ENCODE results near the gene KCNJ1. TPM values are rescaled to one million over a fixed set of nuclear protein-coding genes. Genes with fewer than 3 reads are reported as not detected.

KCNJ1 gene
- total and polyA plus RNA-seq, 2 donors (not counting 3 experiments of a cell fraction or from before 2014, with no cell fraction given) = not detected

DNA sequence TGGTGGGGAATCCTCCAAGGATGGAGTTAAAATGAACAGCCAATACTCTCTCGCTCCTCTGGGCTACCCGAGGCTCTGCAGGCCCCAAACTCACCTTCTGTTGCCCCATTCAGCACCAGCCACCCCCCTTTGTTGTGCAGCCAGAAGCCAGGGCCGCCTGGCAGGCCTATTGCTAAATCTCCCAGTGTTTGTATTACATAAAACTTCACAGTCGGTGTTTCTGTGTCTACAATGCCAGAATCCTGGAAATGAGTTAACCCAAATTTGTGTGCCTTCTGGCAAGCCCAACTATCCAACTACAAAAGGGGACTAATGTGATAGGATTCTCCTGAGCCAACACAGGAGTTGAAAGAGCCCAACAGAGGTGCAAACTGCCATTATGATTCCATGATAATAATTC is 33.4 kb upstream of the KCNJ1 start:
- Histone ChIP-seq H3K9ac (replicated peaks; ENCODE audit: extremely low read depth, insufficient read depth, low read length) (no peak overlapping the region), H3K4me3 (replicated peaks in 1 of 3; ENCODE audit: insufficient read depth in 1 of 3, low read depth in 1 of 3, low read length in 3 of 3) (no peak overlapping the region), H3K4me1 (ENCODE audit: control insufficient read depth, extremely low read depth, insufficient read depth, low read length) (no peaks in the 10 kb centered on the region), H3K36me3 (ENCODE audit: control insufficient read depth in 2 of 2, extremely low read depth in 1 of 2, insufficient read depth in 2 of 2, low read length in 2 of 2) (no peaks in the 10 kb centered on the region), H4K20me1 (replicated peaks; ENCODE audit: control insufficient read depth, extremely low read depth, insufficient read depth, low read length) (no peaks in the 10 kb centered on the region), H3K9me1 (replicated peaks; ENCODE audit: control insufficient read depth, extremely low read depth, insufficient read depth, low read length) (no peaks in the 10 kb centered on the region), H3K79me2 (ENCODE audit: control insufficient read depth, insufficient read depth, low read length) (no peaks in the 10 kb centered on the region), H3K9me3 (replicated peaks; ENCODE audit: control insufficient read depth, insufficient read depth, low read length) (no peaks in the 10 kb centered on the region), H3K27me3 (ENCODE audit: control insufficient read depth in 2 of 2, insufficient read depth in 2 of 2, low read length in 2 of 2) (peaks cover 23 to 24% of the 10 kb centered on the region in 2 experiments), H3K27ac (ENCODE audit: insufficient read depth, low read depth, low read length) (no peak overlapping the region), H3K4me2 (ENCODE audit: insufficient read depth, low read length) (no peak overlapping the region), H2AFZ (ENCODE audit: low read depth, low read length) (no peak overlapping the region)
- FAIRE-seq (no peak), DNase-seq (ENCODE audit: low read depth, low spot score) (no peak)
- POLR2A ChIA-PET = no interaction called here
- TF ChIP-seq FOS (IDR thresholded peaks at IDR 0.05; ENCODE audit: borderline replicate concordance, insufficient read depth, low read length) (no peak), MYC (IDR thresholded peaks at IDR 0.05; ENCODE audit: low read depth, low read length) (no peak), POLR2AphosphoS5 (IDR thresholded peaks at IDR 0.05; ENCODE audit: insufficient read depth, low read depth, low read length) (no peak), EZH2 (IDR thresholded peaks at IDR 0.05; ENCODE audit: borderline replicate concordance, low read depth, low read length, severe bottlenecking) (no peak), GATA2 (IDR thresholded peaks at IDR 0.05; ENCODE audit: insufficient read depth, insufficient read length, low read depth, low read length) (no peak), JUN (IDR thresholded peaks at IDR 0.05; ENCODE audit: borderline replicate concordance, insufficient read depth, insufficient read length, low read depth) (no peak), POLR2A (IDR thresholded peaks at IDR 0.05; ENCODE audit: low read depth, low read length) (no peak)
- TF ChIP-seq, protein P1, sequence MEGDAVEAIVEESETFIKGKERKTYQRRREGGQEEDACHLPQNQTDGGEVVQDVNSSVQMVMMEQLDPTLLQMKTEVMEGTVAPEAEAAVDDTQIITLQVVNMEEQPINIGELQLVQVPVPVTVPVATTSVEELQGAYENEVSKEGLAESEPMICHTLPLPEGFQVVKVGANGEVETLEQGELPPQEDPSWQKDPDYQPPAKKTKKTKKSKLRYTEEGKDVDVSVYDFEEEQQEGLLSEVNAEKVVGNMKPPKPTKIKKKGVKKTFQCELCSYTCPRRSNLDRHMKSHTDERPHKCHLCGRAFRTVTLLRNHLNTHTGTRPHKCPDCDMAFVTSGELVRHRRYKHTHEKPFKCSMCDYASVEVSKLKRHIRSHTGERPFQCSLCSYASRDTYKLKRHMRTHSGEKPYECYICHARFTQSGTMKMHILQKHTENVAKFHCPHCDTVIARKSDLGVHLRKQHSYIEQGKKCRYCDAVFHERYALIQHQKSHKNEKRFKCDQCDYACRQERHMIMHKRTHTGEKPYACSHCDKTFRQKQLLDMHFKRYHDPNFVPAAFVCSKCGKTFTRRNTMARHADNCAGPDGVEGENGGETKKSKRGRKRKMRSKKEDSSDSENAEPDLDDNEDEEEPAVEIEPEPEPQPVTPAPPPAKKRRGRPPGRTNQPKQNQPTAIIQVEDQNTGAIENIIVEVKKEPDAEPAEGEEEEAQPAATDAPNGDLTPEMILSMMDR (IDR thresholded peaks at IDR 0.05; ENCODE audit: extremely low read depth in 1 of 2, insufficient read depth in 1 of 2, low read depth in 1 of 2, low read length in 2 of 2) = no peak
- TF ChIP-seq, protein P2, sequence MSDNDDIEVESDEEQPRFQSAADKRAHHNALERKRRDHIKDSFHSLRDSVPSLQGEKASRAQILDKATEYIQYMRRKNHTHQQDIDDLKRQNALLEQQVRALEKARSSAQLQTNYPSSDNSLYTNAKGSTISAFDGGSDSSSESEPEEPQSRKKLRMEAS (IDR thresholded peaks at IDR 0.05; ENCODE audit: insufficient read depth, insufficient read length) = no peak
- dilution Hi-C loops (cut with MboI; ENCODE audit: extremely low pct_ligation_motif_present, low sequenced_read_pairs) = no loop called here
- intact Hi-C loops (cut with micrococcal nuclease) = no loop called here
- CTCF ChIA-PET = interaction anchor here (10.7 kb wide), 1 partner anchor 14 kb away, joined by 141 read pairs; no protein-coding TSS in a partner anchor
- BruUV-seq (replicated peaks) = no TSS peak
